ENCODE results near the gene MRPL53. TPM values are rescaled to one million over a fixed set of nuclear protein-coding genes. Genes with fewer than 3 reads are reported as not detected.

MRPL53 gene
- total and polyA plus RNA-seq, 2 of the 4 experiments (the other 2 are of a cell fraction): 5.2 to 39.0 TPM

DNA sequence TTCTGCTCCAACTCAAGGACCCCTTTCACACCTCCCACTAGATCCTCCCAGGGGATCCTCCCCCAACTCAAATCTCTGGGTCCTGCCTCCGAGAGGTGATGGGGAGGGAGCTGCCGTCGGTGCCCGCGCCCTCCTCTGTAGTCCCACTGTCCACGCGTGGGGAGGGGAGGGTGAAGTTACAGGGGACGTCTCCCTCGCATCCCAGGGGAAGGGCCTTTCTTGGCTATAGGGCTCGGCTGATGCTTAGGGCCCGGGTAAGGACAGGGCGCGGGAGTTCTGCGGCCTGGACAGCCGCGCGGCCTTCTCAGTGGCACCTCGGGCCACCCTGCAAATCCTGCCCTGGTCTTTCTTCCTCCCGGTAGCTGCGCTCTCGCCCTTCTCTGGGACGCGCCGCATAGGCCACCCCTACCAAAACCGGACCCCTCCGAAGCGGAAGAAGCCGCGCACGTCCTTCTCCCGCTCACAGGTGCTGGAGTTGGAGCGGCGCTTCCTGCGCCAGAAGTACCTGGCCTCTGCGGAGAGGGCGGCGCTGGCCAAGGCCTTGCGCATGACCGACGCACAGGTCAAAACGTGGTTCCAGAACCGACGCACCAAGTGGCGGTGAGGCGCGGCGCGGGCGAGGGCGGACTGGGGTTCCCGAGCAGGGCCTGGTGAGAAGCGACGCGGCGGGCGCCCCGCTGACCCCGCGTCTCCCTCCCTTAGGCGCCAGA lies 42.9 kb upstream of the MRPL53 start:
- H4K8ac ChIP-seq (ENCODE audit: low read depth in 2 of 2, low read length in 2 of 2): no peak overlapping the region
- H3K9ac ChIP-seq (ENCODE audit: low read depth, low read length): no peak overlapping the region
- no peak overlapping the region for H2BK5ac ChIP-seq (ENCODE audit: low read depth, low read length, poor library complexity, severe bottlenecking)
- no peak overlapping the region for H3K23ac ChIP-seq (ENCODE audit: low read depth, low read length)
- H2BK15ac ChIP-seq (ENCODE audit: low read depth, low read length): no peak overlapping the region
- peak overlapping the region; percentile 3 for H2AK9ac ChIP-seq (replicated peaks; ENCODE audit: low read depth, low read length, poor library complexity)
- H3K14ac ChIP-seq (replicated peaks; ENCODE audit: low read depth, low read length): no peak overlapping the region
- dilution Hi-C loops (cut with HindIII; ENCODE audit: low sequenced_read_pairs, unreplicated experiment): no loop called here
- no peaks in the 10 kb centered on the region for H3K9me1 ChIP-seq (ENCODE audit: insufficient read depth, low read length)
- TF ChIP-seq RCOR1 (IDR thresholded peaks at IDR 0.05; ENCODE audit: insufficient replicate concordance, low read length) (no peak), FOS (IDR thresholded peaks at IDR 0.05; ENCODE audit: low read depth, low read length) (no peak), MAFK (IDR thresholded peaks at IDR 0.05; ENCODE audit: low read depth, low read length) (no peak), BHLHE40 (IDR thresholded peaks at IDR 0.05; ENCODE audit: low read depth, low read length) (no peak), NFE2L2 (IDR thresholded peaks at IDR 0.05; ENCODE audit: low read depth, low read length) (no peak), CHD1 (IDR thresholded peaks at IDR 0.05; ENCODE audit: low read depth, low read length) (no peak), MAZ (IDR thresholded peaks at IDR 0.05; ENCODE audit: borderline replicate concordance, low read depth, low read length) (no peak)
- TF ChIP-seq, protein P1, sequence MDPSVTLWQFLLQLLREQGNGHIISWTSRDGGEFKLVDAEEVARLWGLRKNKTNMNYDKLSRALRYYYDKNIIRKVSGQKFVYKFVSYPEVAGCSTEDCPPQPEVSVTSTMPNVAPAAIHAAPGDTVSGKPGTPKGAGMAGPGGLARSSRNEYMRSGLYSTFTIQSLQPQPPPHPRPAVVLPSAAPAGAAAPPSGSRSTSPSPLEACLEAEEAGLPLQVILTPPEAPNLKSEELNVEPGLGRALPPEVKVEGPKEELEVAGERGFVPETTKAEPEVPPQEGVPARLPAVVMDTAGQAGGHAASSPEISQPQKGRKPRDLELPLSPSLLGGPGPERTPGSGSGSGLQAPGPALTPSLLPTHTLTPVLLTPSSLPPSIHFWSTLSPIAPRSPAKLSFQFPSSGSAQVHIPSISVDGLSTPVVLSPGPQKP (IDR thresholded peaks at IDR 0.05; ENCODE audit: borderline replicate concordance, low read depth, low read length): no peak
- TF ChIP-seq, protein P2, sequence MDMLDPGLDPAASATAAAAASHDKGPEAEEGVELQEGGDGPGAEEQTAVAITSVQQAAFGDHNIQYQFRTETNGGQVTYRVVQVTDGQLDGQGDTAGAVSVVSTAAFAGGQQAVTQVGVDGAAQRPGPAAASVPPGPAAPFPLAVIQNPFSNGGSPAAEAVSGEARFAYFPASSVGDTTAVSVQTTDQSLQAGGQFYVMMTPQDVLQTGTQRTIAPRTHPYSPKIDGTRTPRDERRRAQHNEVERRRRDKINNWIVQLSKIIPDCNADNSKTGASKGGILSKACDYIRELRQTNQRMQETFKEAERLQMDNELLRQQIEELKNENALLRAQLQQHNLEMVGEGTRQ (IDR thresholded peaks at IDR 0.05; ENCODE audit: low read depth, low read length): no peak
- TF ChIP-seq, protein P3, sequence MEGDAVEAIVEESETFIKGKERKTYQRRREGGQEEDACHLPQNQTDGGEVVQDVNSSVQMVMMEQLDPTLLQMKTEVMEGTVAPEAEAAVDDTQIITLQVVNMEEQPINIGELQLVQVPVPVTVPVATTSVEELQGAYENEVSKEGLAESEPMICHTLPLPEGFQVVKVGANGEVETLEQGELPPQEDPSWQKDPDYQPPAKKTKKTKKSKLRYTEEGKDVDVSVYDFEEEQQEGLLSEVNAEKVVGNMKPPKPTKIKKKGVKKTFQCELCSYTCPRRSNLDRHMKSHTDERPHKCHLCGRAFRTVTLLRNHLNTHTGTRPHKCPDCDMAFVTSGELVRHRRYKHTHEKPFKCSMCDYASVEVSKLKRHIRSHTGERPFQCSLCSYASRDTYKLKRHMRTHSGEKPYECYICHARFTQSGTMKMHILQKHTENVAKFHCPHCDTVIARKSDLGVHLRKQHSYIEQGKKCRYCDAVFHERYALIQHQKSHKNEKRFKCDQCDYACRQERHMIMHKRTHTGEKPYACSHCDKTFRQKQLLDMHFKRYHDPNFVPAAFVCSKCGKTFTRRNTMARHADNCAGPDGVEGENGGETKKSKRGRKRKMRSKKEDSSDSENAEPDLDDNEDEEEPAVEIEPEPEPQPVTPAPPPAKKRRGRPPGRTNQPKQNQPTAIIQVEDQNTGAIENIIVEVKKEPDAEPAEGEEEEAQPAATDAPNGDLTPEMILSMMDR (conservative IDR thresholded peaks at IDR 0.05; ENCODE audit: low read depth, low read length): no peak
- no peak overlapping the region for H3K56ac ChIP-seq (ENCODE audit: extremely low read depth, insufficient read depth, low read length)
- H2BK20ac ChIP-seq (ENCODE audit: low read depth, low read length): no peak overlapping the region
- H3K4me2 ChIP-seq (ENCODE audit: low read depth, low read length): no peak overlapping the region
- no peaks in the 10 kb centered on the region for H3K4me1 ChIP-seq (ENCODE audit: control insufficient read depth, insufficient read depth, low read length)
- H4K91ac ChIP-seq (ENCODE audit: insufficient read depth, low read depth, low read length): no peak overlapping the region
- H3K79me1 ChIP-seq (ENCODE audit: low read depth in 1 of 2, low read length in 2 of 2): no peaks in the 10 kb centered on the region
- CTCF ChIA-PET: no interaction called here
- 0 out of 2 replicates have a peak, but pooled peaks cover 5% of the 10 kb centered on the region for H4K20me1 ChIP-seq (ENCODE audit: insufficient read depth, low read length)
- POLR2A ChIA-PET (ENCODE audit: unreplicated experiment): no interaction called here
- peak overlapping the region; percentile 59 for H2AFZ ChIP-seq (replicated peaks; ENCODE audit: low read length, poor library complexity)
- ATAC-seq (ENCODE audit: low read depth): no peak
- intact Hi-C loops (cut with micrococcal nuclease): no loop called here
- H3K27me3 ChIP-seq (ENCODE audit: control insufficient read depth, insufficient read depth, low read length): peaks cover 90% of the 10 kb centered on the region
- H3K4ac ChIP-seq (ENCODE audit: low read depth, low read length): no peak overlapping the region
- no peak overlapping the region for H2BK120ac ChIP-seq (ENCODE audit: low read depth, low read length)
- no peak overlapping the region for H3K18ac ChIP-seq (ENCODE audit: low read depth, low read length)
- H3K9me3 ChIP-seq (ENCODE audit: control insufficient read depth, insufficient read depth, low read length): peaks cover 20% of the 10 kb centered on the region
- in situ Hi-C loops (cut with MboI; ENCODE audit: low sequenced_read_pairs): no loop called here
- no peaks in the 10 kb centered on the region for H3K36me3 ChIP-seq (ENCODE audit: control insufficient read depth, insufficient read depth, low read length)
- no peak overlapping the region for H3K4me3 ChIP-seq (ENCODE audit: insufficient read depth, low read depth, low read length)
- no TSS peak for BruUV-seq (replicated peaks)
- H4K5ac ChIP-seq (ENCODE audit: low read depth, low read length): no peak overlapping the region
- no peak overlapping the region for H3K27ac ChIP-seq (ENCODE audit: insufficient read depth, low read length)
- no peak for DNase-seq
- no peak overlapping the region for H2AK5ac ChIP-seq (ENCODE audit: low read depth, low read length)
- 11% methylated on average over 52 of the region's 60 CpGs; no CpG with 5 or more reads in 1 of the 2 experiments for WGBS, 2 experiments (ENCODE audit: extremely low coverage in 2 of 2, insufficient read length in 1 of 2)
